Naive thymus-derived CD8-positive, alpha-beta T cell (primary cell): ENCODE measurements around the gene CD320. TPM values are rescaled to one million over a fixed set of nuclear protein-coding genes. Genes with fewer than 3 reads are reported as not detected.
A peak's percentile ranks its signal among the peaks of the same experiment; 100 is the strongest.
"Not testable (repeated sequence)": the region's sequence is repeated elsewhere in the genome, so short reads cannot be mapped to it uniquely, and the experiment has no call there.

Experiments
- ATAC-seq, 2 donors: fragments of 150-1000 bp; cut with Tn5 transposase in 1 of 2; sonication (Bioruptor Pico), chemical (Tn5 transposase) in 1 of 2; 1 replicate in 1 of 2; 2 replicates in 1 of 2; pipeline ENCODE4 v1.10.0; 2021; ENCODE audit warnings: mild to moderate bottlenecking in 2 of 2, moderate library complexity in 2 of 2
- POLR2A ChIA-PET: fragments of 350-600 bp; sonication (Branson Sonifier 250); formaldehyde crosslinking; loops from one replicate; lab custom pipeline; 2021; ENCODE audit warnings: antibody characterized with exemption; lab: Charles Lee
- DNase-seq, 10 donors: peaks; one replicate each; pipeline versions ENCODE4 v3.0.0 to v3.0.0-alpha.2; 2020 to 2022
- H3K27ac Mint-ChIP-seq, 10 donors: one replicate each; pipeline ENCODE4 v1.8.0; 2020 to 2022; ENCODE audit warnings: mild to moderate bottlenecking in 10 of 10, mixed read lengths in 10 of 10, moderate library complexity in 4 of 10, inconsistent platforms in 1 of 10
- H3K27me3 Mint-ChIP-seq, 5 donors: one replicate each; pipeline ENCODE4 v1.8.0; 2021 to 2022; ENCODE audit warnings: mixed read lengths in 5 of 5
- H3K36me3 Mint-ChIP-seq, 3 donors: one replicate each; pipeline ENCODE4 v1.8.0; 2020 to 2022; ENCODE audit warnings: mixed read lengths in 3 of 3, mild to moderate bottlenecking in 2 of 3, inconsistent platforms in 1 of 3
- H3K4me1 Mint-ChIP-seq, 4 donors: one replicate each; pipeline ENCODE4 v1.8.0; 2021 to 2022; ENCODE audit warnings: mixed read lengths in 4 of 4
- H3K4me3 Mint-ChIP-seq, 10 donors: one replicate each; pipeline ENCODE4 v1.8.0; 2020 to 2022; ENCODE audit warnings: mild to moderate bottlenecking in 10 of 10, mixed read lengths in 10 of 10, moderate library complexity in 6 of 10, inconsistent platforms in 1 of 10
- H3K9me3 Mint-ChIP-seq, 9 donors: one replicate each; pipeline ENCODE4 v1.8.0; 2020 to 2022; ENCODE audit warnings: mixed read lengths in 9 of 9, mild to moderate bottlenecking in 3 of 9, inconsistent platforms in 1 of 9, moderate library complexity in 1 of 9
- polyA plus RNA-seq, 3 donors: library from polyadenylated mRNA; unstranded; fragments of 300-500 nt; fragmentation: Illumina TruSeq; gene quantifications; one replicate each; pipeline ENCODE4 v1.2.3, GENCODE V29; 2021
- total RNA-seq, 8 experiments: library from RNA in 2 of 8; stranded (reverse) in 2 of 8; gene quantifications; one replicate each; pipeline ENCODE4 v1.2.3 and lab custom pipeline; 2021 to 2026

The CD320 gene
- total RNA-seq: 10 to 100 TPM; 33.9 to 34.4 TPM
- polyA plus RNA-seq: 10 to 100 TPM; 51.9 to 58.0 (median 56.8) TPM
- total RNA-seq (lab: John Stamatoyannopoulos, UW): 16.6 to 79.1 (median 23.1) reads per million in 6 experiments

DNA sequence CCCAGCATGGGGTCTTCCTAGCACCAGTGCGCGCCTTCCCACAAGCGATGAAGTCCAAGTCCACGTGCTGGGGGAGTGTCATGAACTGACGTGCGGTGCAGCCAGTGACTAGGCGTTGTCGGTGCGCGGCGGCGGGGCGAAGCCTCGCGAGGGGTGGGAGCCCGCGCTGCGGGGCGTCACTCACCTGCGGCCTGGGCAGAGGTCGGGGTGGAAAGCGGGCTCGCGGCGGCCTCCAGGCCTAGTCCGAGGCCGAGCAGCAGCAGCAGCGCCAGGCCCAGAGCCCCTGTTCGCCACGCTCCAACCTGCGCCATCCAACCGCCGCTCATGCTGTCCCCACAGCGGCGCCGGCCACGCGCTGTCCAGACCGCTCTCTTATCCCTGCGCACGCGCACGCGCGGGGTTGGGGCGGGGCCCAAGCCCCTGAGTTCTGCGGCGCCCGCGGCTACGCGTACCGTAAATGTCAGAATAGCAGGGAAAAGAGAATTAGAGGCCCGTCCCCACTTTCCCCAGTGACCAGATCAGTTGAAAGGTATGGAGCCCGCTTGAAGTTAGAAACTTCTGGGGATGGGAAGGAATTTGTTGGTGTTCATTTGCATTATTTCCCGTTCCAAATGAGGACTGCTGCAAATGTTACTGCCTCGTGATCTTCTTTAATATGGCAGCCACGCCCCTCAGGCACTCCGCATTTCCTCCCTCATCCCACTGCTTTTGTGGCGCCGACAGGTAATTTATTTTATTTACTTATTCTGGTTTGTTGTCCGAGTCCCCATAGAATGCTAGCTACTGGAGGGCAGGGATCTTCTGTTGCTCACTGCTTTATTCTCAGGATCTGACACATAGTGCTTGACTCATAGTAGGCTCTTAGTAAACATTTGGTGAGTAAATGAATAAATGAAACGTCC, at the start of gene CD320:
Gene CD320, minus strand, starts transcription at position 394 of the 902 bp plus-strand sequence. Its CDS starts 68 bp downstream, at position 326.
- Mint-ChIP-seq H3K27me3 (no peaks in the 10 kb centered on the region), H3K27ac (peak within 1 kb of the TSS; percentile 86 to 98 (median 94)), H3K4me1 (peaks cover 16 to 47% (median 35%) of the 10 kb centered on the region in 4 donors), H3K36me3 (peaks cover 0 to 30% (median 0%) of the 10 kb centered on the region in 3 donors), H3K9me3 (no peaks in the 10 kb centered on the region), H3K4me3 (peak within 1 kb of the TSS; percentile 90 to 95 (median 93))
- DNase-seq (peak; percentile 77 to 95 (median 84)), ATAC-seq (peak; percentile 94 to 96)
- POLR2A ChIA-PET: interaction anchor here (0.6 to 1.2 kb wide), 5 partner anchors 10 to 283 kb away, joined by 3 to 6 read pairs (median 3); partner anchors contain the start of genes NDUFA7 and RPS28

DNA sequence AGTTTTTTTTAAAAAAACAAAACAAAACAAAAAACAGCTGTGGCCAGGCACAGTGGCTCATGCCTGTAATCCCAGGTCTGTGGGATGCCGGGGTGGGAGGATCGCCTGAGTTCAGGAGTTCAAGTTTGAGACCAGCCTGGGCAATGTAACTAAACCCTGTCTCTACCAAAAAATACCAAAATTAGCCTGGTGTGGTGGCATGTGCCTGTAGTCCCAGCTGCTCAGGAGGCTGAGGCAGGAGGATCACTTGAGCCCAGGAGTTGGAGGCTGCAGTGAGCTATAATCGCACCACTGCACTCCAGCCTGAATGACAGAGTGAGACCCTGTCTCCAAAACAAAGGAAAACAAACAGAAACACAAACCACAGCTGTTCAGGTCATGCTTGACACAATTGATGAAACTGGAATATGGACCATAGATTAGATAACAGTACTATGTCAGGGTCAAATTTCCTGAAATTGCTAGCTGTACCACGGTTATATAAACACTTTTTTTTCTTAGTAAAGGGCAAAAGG, 48.9 kb upstream of the CD320 start:
- POLR2A ChIA-PET: interaction anchor here (0.7 kb wide), 1 partner anchor 44 kb away, joined by 3 read pairs; no protein-coding TSS in a partner anchor
- H3K27ac Mint-ChIP-seq: peak overlapping the region in 1 of 10 donors; percentile 67
- no peak for ATAC-seq
- no peaks in the 10 kb centered on the region for H3K9me3 Mint-ChIP-seq
- peaks cover 3 to 17% (median 8%) of the 10 kb centered on the region in 5 donors for H3K27me3 Mint-ChIP-seq
- H3K4me1 Mint-ChIP-seq: peaks cover 0 to 3% (median 2%) of the 10 kb centered on the region in 4 donors
- no peak for DNase-seq
- H3K36me3 Mint-ChIP-seq: peaks cover 0 to 2% (median 0%) of the 10 kb centered on the region in 3 donors
- no peak overlapping the region for H3K4me3 Mint-ChIP-seq

DNA sequence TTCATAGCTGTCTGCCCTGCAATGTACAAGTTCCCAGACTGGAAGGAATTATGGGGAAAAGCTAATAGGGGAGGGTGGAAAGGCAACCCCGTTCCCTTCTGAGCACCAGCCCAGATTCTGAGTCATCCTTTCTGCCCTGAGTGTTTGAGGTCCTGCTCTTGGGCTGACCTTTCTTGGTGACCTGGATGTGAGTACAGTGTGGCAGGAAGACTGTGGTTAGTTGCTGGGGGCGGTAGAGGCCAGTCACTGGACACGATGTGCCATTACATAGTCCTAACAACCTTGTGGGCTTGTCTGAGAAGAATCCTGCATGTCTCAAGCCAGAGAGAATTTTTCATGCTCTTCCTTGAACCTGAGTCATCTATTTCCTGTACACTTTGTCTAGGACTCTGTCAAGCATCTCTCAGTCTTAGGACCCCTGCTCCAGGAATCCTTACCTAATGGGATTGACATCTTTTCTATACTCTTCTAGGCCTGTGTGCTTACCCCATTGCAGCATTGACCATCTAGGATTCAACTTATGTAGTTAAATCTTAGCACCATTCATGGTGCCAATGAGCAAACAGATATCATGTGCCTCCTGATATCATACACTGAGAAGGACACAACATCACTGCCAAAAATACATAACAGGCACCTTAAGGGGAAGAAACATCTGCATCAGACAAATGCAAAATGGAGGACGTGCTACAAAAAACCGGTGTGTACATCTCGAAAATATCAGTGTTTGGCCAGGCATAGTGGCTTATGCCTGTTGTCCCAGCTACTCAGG, 47.7 kb upstream of the CD320 start:
- ATAC-seq: no peak
- Mint-ChIP-seq H3K27ac (no peak overlapping the region), H3K4me1 (peaks cover 0 to 3% (median 2%) of the 10 kb centered on the region in 4 donors), H3K27me3 (peaks cover 2 to 22% (median 18%) of the 10 kb centered on the region in 5 donors), H3K4me3 (no peak overlapping the region), H3K9me3 (no peaks in the 10 kb centered on the region), H3K36me3 (peaks cover 0 to 2% (median 0%) of the 10 kb centered on the region in 3 donors)
- POLR2A ChIA-PET: no interaction called here
- DNase-seq: no peak

DNA sequence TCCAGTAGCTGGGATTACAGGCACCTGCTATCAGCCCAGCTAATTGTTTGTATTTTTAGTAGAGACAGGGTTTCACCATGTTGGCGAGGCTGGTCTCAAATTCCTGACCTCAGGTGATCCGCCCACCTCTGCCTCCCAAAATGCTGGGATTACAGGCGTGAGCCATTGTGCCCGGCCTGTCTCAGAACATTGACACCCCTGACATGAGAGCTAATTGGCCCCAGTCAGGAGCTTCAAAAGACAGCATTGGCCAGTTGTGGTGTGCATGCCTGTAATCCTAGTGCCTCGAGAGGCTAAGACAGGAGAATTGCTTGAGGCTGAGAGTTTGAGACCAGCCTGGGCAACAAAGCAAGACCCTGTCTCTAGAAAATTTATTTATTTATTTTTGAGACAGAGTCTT, 44.7 kb upstream of the CD320 start:
- DNase-seq, ATAC-seq, H3K4me1 Mint-ChIP-seq, H3K4me3 Mint-ChIP-seq, H3K36me3 Mint-ChIP-seq, H3K27ac Mint-ChIP-seq, H3K9me3 Mint-ChIP-seq: not testable (repeated sequence)
- peaks cover 2 to 24% (median 22%) of the 10 kb centered on the region in 5 donors for H3K27me3 Mint-ChIP-seq
- POLR2A ChIA-PET: interaction anchor here (0.6 to 2.2 kb wide), 3 partner anchors 12 to 259 kb away, joined by 4 read pairs; partner anchors contain the start of gene MARCHF2

DNA sequence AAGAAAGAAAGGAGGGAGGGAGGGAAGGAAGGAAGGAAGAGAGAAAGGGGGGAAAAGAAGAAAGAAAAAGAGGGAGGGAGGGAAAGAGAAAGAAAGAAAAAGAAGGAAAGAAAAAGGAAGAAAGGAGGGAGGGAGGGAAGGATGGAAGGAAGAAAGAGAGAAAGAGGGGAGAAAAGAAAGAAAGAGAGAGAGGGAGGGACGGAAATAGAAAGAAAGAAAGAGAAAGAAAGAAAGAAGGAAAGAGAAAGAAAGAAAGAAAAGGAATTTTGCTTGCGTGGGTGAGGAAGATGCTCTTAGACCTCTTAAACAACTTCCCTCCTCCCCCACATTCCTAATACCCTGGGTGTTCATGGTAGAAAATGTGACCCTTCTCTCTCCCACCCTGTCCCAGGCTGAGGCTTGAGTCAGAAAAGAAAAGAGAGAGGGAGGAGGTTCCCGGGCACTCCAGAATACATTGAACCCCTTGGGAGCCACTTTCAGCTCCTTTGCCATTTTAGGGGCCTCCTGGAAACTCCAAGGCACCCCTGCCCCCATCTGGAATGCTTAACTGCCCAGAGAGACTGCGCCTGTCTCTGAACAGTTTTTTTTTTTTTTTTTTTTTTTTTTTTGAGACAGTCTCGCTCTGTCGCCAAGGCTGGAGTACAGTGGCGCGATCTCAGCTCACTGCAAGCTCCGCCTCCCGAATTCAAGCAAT, 44.1 kb upstream of the CD320 start:
- H3K4me1 Mint-ChIP-seq: peaks cover 0 to 4% (median 2%) of the 10 kb centered on the region in 4 donors
- POLR2A ChIA-PET: interaction anchor here (0.6 to 1.4 kb wide), 5 partner anchors 10 to 287 kb away, joined by 3 to 8 read pairs (median 4); partner anchors contain the start of genes NDUFA7 and RPS28
- H3K4me3 Mint-ChIP-seq: no peak overlapping the region
- H3K9me3 Mint-ChIP-seq: no peaks in the 10 kb centered on the region
- ATAC-seq (no peak), DNase-seq (no peak)
- H3K36me3 Mint-ChIP-seq: peaks cover 0 to 2% (median 0%) of the 10 kb centered on the region in 3 donors
- no peak overlapping the region for H3K27ac Mint-ChIP-seq
- peaks cover 2 to 24% (median 22%) of the 10 kb centered on the region in 5 donors for H3K27me3 Mint-ChIP-seq

DNA sequence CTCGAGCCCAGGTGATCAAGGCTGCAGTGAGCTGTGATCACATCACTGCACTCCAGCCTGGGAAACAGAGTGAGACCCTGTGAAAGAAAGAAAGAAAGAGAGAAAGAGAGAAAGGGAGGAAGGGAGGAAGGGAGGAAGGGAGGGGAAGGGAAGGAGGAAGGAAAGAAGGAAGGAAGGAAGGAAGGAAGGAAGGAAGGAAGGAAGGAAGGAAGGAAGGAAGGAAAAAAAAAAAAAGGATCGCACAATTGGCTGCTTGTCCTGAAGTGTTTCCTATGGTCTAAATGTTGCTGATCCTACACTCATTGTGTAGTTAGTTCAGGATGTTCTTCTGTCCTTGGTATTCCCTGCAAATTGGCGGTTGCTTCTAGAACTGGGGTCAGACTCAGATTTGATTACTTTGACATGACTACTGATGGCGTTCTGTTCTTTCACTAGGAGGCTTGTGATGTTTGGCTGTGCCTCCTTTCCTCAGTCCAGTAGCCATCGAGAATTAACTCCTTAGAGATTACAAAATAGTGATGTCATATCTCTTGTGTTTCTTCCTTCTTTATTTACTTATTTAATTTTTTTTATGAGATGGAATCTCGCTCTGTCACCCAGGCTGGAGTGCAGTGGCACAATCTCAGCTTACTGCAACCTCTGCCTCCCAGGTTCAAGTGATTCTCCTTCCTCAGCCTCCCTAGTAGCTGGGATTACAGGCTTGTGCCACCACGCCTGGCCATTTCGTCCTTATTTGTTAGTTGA, 41.6 kb upstream of the CD320 start:
- POLR2A ChIA-PET, H3K4me1 Mint-ChIP-seq, H3K9me3 Mint-ChIP-seq, DNase-seq, H3K36me3 Mint-ChIP-seq, H3K4me3 Mint-ChIP-seq, ATAC-seq, H3K27ac Mint-ChIP-seq: not testable (repeated sequence)
- H3K27me3 Mint-ChIP-seq: peaks cover 2 to 24% (median 22%) of the 10 kb centered on the region in 5 donors

DNA sequence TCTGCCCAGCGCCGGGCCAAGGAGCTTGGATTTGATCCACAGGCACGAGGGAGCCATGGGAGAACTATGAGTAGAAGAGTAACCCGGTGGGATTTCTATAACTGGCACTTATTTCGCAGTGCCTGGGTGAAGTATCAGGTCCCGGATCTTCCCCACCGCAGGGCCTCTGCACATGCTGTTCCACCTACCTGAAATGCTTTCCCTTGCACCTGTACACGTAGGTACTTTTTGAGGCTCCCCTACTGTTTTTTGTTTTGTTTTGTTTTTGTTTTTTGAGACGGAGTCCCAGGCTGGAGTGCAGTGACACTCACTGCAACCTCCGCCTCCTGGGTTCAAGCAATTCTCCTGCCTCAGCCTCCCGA, 35.3 kb upstream of the CD320 start:
- no peak for ATAC-seq
- Mint-ChIP-seq H3K36me3 (no peaks in the 10 kb centered on the region), H3K4me3 (peak overlapping the region; percentile 72 to 88 (median 85)), H3K9me3 (no peaks in the 10 kb centered on the region), H3K4me1 (peaks cover 5 to 21% (median 13%) of the 10 kb centered on the region in 4 donors), H3K27me3 (peaks cover 0 to 6% (median 3%) of the 10 kb centered on the region in 5 donors), H3K27ac (peak overlapping the region in 8 of 10 donors; percentile 13 to 88 (median 60))
- POLR2A ChIA-PET: interaction anchor here (1.3 kb wide), 1 partner anchor 11 kb away, joined by 4 read pairs; no protein-coding TSS in a partner anchor
- no peak for DNase-seq

DNA sequence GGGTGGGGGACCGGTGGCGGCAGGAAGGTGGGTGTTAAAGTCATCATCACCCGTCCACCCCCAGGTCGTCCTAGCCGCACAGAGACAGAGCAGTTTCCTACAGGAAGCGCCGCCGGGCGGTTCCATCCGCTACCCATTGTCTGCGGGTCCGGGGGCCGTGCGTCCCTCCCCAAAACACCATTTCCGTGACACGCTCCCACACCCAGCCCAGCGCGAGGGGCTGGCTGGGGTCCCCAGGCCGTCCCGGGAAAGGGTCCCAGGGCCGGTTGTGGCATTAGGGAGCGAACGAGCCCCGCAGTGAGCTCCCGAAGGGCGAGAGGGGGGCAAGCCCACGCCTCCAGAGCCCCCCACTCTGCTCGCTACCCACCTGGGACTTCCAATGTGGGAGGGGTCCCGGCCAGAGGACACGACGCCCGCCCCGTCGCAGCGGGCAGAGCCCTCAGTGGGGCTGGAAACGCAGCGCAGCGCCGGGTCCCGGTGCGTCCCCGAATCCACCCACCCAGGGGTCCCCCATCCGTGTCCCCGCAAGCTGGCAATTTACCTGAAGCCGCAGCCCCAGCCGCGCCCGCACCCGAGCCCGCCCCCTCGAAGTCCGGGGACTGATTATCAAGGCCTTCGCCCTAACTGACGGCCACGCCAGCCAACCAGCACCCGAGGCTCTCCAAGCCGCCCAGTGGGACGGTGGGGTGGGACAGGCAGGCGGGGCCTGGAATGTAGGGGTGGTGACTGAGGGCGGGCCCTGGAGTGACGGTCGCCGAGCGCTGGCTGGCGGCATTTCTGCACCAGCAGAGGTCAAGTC, 34.7 kb upstream of the CD320 start, which contains the start of gene KANK3:
Gene KANK3, minus strand, starts transcription at position 579 of the 799 bp plus-strand sequence. CDS start 5,434 bp downstream, outside the sequence.
- Mint-ChIP-seq H3K4me3 (peak within 1 kb of the TSS; percentile 72 to 88 (median 85)), H3K36me3 (no peaks in the 10 kb centered on the region), H3K27ac (peak within 1 kb of the TSS in 8 of 10 donors; percentile 13 to 88 (median 60)), H3K27me3 (peaks cover 0 to 9% (median 6%) of the 10 kb centered on the region in 5 donors), H3K9me3 (no peaks in the 10 kb centered on the region), H3K4me1 (peaks cover 5 to 21% (median 15%) of the 10 kb centered on the region in 4 donors)
- POLR2A ChIA-PET: interaction anchor here (0.6 to 1.3 kb wide), 2 partner anchors 11 to 21 kb away, joined by 4 read pairs; partner anchors contain the start of genes NDUFA7 and RPS28
- DNase-seq: peak; percentile 83 to 96 (median 88)
- peak; percentile 99 for ATAC-seq

DNA sequence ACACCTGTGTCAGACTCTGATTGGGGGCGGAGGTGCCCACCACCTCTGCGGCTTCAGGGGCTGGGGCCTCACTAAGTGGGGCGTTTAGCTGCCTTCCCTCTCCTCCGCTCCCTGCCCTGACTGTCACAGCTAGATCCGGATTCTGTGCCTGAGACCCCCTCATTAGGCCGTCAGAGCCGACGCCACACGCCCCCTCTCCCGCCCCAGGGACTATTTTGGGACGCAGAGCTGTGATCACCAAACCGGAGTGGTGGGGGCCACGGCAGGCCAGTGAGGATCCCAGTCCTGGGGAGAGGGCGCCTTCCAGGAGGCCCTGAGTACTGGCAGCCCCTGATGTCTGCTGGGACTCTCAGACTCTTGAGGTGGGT, 34.1 kb upstream of the CD320 start:
- POLR2A ChIA-PET: interaction anchor here (0.6 kb wide), 2 partner anchors 21 to 1544 kb away, joined by 3 to 4 read pairs; partner anchors contain the start of genes NDUFA7 and RPS28

DNA sequence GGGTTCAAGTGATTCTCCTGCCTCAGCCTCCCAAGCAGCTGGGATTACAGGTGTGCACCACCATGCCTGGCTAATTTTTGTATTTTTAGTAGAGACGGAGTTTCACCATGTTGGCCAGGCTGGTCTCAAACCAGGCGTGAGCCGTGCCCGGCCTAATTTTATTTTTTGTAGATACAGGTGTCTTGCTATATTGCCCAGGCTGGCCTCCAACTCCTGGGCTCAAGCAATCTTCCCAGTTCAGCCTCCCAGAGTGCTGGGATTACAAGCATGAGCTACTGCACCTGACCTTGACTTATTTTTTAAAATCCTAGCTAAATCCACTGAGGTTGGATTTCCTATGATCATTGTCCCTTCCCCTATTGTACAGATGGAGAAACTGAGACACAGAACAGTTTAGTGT, 33.3 kb upstream of the CD320 start:
- ATAC-seq, H3K9me3 Mint-ChIP-seq, H3K36me3 Mint-ChIP-seq, DNase-seq: not testable (repeated sequence)
- Mint-ChIP-seq H3K27ac (peak overlapping the region in 1 of 10 donors; percentile 63), H3K4me1 (peaks cover 7 to 21% (median 15%) of the 10 kb centered on the region in 4 donors), H3K27me3 (peaks cover 7 to 19% (median 12%) of the 10 kb centered on the region in 5 donors), H3K4me3 (peak overlapping the region in 9 of 10 donors; percentile 33 to 86 (median 48))
- POLR2A ChIA-PET: interaction anchor here (0.7 to 0.8 kb wide), 2 partner anchors 20 to 161 kb away, joined by 3 read pairs; partner anchors contain the start of genes NDUFA7 and RPS28

More for the DNA sequence above, 34.1 kb upstream of the CD320 start:
- H3K27me3 Mint-ChIP-seq: peaks cover 4 to 13% (median 8%) of the 10 kb centered on the region in 5 donors
- H3K4me1 Mint-ChIP-seq: peaks cover 5 to 21% (median 15%) of the 10 kb centered on the region in 4 donors
- ATAC-seq: no peak
- no peaks in the 10 kb centered on the region for H3K9me3 Mint-ChIP-seq
- peak overlapping the region; percentile 43 to 87 (median 68) for H3K4me3 Mint-ChIP-seq
- no peaks in the 10 kb centered on the region for H3K36me3 Mint-ChIP-seq
- peak overlapping the region in 3 of 10 donors; percentile 32 to 60 (median 33) for H3K27ac Mint-ChIP-seq
- no peak for DNase-seq
